C1 segment of cervical spinal cord (tissue), 14 donors: ENCODE data around the gene LMBR1.
"Not testable (repeated sequence)": the region's sequence is repeated elsewhere in the genome, so short reads cannot be mapped to it uniquely, and the experiment has no call there.

ENCODE experiments used
- DNase-seq, 14 donors: peaks; one replicate each; lab custom pipeline; 2025; lab: John Stamatoyannopoulos, UW

LMBR1 gene

DNA sequence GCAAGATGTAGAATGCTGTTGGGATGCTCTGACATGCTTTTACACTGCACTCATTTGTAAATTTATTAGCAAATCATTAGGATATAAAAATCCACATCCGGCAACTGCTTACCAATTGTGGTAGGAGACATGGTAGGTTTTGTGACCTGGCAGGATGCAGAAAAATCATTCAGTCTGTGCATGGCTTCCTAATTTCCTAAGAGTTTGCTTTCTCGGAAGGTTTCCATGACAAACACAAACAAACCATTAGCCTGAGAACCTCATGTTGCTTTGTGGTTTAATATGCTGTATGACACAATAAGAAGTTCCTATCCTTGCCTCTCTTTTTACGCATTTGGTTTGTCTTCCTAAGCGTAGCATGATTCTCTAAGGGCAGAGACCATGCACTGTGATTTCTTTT, 14.7 kb upstream of the LMBR1 start:
- DNase-seq: no peak

DNA sequence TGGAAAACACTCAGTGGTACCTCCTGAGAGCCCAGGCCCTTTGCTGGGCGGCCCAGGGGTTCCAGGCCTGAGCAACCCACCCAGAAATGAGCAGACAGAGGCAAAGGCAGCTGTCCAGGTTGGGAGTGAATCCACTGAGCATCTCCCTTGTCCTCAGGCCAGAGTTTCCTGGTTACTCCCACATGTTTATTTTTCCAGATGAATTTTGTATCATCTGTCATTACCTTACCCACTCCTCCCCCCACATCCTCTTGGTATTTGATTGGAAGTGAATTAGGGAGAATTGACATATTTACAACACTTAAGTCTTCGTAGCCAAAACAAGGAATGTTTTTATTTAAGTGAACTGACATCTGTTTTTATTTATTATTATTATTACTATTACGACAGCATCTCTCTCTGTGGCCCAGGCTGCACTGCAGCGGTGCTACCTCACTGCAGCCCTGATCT, 13.2 kb upstream of the LMBR1 start:
- DNase-seq: no peak

DNA sequence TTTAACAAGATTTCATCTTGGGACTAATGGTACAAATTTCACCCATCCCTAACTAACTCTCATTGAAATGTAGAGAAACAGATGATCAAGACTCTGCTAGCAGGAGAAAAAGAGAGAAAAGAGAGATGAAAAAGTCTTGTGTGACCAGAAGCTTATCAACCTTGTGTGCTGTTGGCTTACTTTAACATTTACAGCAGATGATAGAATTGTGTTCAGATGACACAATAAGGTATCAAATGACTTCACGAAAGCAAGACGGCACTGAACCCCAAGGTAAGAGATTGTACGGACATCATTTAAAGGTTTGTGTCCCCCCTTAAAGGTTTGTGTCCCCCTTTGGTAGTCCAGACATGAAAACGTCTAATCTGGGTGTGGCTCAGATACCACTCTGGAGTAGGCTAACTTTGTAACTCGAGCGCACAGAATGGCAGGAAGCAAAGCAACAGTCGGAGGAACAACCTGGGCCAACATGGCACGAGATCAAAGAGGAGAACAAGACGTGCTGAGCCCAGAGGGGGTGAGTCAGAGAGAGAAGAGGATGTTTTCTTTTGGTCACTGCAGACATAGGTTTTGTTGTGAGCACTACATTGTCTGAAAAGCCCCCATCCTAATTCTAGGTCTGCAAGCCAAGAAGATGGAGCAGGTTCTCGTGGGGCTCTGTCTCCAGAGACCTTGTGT, 10.4 kb upstream of the LMBR1 start:
- no peak for DNase-seq

DNA sequence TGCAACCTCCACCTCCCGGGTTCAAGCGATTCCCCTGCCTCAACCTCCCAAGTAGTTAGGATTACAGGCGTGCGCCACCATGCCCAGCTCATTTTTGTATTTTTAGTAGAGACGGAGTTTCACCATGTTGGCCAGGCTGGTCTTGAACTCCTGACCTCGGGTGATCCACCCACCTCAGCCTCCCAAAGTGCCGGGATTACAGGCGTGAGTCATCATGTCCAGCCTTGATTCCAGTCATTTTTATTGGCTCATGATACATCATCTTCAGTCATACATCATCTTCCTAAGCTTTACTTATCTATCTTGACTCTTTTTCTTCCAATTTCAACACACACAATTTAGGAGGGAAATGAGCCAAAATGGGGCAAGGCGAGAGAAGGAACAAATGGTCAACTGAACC, 7.1 kb upstream of the LMBR1 start:
- not testable (repeated sequence) for DNase-seq

DNA sequence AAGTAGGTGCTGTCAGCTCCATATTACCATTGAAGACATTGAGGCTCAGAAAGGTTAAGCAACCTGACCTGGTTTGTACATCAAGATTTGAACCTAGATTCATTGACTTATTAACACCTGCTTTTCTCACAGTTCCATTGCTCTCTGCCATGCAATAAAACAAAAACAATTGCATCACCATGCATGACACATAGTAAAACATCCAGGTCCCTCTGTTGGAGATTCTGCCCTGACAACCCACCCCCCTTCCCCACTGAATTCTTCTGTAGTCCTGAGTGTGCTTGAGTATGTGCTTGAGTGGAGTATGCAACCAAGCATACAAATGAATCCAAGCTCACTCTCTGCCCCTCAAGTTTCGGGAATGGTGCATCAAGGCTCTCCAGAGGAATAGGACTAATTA, 6.0 kb upstream of the LMBR1 start:
- no peak for DNase-seq

DNA sequence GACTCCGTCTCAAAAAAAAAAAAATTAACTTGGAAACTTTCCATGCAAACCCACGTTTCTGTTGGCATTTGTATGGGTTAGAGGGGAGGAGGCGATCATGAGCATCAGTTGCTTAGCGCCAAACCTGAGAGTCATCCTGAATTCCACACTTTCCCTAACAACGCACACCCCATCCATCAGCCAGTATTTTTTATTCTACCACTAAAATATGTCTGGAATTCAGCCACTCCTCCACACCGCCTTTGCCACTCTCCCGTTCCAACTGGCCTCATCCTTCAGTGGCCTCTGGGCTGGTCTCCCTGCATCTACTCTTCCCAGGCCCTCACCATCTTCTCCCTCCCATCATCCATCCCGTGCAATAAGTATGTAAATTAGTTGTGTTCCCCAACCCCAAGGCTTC, 4.7 kb upstream of the LMBR1 start:
- no peak for DNase-seq

DNA sequence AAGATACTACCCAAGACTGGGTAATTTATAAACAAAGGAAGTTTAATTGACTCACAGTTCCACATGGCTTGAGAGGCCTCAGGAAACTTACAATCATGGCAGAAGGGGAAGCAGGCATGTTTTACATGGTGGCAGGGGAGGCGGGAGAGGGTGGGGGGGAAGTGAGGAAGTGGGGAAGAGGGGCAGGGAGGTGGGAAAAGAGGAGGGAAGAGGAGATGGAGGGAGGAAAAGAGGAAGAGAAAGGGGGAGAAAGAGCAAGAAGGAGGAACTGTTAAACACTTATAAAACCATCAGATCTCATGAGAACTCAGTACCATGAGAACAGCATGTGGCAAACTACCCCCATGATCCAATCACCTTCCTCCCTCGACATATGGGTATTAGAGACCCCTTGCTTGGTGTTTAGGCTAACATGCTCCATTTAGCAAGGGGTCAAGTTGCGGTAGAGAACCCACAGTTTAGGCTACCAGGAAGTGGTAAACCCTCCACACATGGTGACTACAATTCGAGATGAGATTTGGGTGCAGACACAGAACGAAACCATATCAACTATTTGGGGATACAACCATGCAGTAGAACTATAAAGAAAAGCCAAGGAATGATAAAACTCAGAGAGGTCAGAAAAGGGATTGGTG, 3.5 kb upstream of the LMBR1 start:
- no peak for DNase-seq

DNA sequence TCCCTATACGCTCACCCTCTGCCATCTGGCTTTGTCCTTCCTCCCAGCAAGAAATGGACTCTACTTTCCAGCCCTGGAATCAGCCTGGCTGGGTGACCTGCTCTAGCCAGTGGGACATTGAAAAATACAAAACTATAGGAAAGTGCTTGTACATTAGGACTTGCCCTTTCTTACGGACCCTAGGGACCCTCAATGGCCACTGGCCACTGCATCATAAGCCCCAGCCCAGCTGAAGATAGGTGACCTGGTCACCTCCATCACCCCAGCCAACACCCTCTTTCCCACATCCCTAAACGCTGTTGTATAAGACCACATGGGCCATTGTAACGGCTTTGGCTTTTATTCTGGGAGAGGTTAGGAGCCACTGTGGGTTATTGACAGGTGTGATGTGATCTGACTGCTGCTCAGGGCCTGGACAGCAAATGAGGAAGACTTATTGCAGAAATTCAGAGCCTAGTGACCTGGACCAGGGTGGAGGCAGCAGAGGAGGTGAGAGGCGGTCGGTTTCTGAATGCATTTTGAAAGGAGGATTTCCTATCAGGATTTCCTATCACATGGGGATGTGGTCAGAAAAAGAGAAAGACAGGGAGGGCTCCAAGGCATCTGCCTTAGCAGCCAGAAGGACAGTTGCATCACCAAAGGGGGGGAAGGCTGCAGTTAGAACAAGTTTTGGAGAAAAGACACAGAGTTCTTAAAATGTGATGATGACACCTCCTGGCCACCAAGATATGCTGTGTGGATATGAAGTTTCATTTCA, 2.2 kb upstream of the LMBR1 start:
- no peak for DNase-seq

DNA sequence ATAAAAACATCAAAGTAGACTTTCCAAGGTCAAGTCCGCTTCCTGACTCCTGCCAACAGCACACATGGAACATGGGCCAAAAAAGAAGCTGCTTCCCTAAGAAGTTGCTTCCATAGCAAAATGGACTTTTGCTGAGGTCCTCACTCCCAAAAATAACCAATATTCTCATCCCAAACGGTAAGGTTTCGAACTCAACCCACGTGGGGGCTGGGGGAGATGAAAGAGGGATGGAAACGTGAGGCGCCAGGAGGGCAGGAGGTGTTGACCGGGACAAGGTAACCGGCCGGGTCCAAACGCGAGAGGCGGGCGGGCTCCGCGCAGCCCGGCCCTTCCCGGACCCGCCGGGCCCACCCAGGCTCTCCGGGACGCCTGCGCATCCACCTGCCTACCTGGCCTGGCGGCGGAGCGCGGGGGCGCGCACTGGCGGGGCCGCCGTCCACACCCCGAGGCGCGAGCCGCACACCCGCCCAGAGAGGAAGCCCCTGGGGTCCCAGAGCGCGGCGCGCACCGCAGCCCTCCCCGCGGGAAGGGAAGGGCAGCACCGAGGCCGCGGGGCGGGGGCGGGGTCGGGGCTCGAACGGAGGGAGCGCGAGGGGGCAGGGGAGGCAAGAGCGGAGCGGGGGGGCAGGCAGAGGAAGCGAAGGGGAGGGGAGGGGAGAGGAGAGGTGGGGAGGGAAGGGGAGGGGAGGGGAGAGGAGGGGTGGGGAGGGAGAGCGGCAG, 742 bp downstream of the LMBR1 start:
- peak in 6 of 14 donors; percentile 27 to 49 (median 39) for DNase-seq

DNA sequence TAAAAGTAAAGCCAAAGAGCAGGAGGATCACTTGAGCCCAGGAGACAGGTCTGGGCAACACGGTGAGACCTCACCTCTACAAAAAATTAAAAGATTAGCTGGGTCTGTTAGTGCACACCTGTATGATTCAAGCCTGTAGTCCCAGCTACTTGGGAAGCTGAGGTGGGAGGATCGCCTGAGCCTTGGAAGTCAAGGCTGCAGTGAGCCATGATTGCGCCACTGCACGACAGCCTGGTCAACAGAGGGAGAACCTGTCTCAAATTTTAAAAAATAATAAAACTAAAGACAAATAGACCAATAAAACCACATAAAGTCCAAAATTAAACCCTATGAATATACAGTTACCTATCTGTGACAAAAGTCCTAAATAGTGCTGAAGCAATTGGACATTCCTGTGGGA, 3.2 kb downstream of the LMBR1 start:
- DNase-seq: no peak

DNA sequence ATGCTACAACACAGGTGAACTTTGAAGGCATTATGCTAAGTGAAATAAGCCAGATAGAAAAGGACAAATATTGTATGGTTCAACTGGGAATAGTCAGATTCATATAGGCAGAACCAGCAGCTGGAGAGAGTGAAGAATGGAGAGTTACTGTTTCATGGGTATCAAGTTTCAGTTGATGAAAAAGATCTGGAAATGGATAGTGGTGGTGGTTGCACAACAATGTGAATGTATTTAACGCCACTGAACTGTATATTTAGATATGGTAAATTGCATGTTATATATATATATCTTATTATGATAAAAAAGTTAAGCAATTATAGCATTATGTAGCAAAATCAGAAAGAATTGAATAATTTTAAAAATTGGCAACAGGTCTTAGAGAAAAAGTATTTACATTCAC, 3.9 kb downstream of the LMBR1 start:
- DNase-seq: no peak

DNA sequence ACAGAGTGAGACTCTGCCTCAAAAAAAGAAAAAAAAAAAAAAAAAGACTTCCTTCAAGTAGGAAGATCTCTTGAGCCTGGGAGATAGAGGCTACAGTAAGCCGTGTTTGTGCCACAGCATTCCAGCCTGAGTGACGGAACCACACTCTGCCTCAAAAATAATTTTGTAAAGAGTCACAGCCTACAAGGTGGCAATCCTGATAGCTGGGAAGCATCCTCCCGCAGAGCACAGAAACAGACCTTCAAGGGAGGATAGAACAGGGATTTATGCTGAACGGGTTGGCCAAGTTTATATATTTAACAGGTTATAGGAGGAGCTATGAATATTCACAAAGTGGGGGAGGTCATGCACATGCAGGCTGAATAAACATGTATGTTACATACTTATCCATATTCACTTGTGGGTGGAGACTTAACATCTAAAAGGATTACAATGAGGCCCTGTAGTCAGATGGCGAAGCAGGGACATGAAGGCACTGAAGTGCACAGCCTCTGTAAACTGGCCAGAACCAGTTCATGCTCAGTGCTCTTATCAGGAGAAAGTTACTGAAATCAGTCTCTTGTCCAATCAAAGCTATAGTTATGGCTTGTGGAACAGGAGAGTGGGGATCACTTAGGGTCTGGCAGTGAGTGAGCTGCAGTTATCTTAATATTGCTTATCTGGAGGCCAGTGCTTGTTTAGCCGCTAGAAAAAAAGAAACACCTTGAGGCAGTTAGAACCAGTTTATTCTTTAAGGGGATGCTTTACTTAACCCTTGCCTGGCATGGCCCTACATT, 6.8 kb downstream of the LMBR1 start:
- no peak for DNase-seq

DNA sequence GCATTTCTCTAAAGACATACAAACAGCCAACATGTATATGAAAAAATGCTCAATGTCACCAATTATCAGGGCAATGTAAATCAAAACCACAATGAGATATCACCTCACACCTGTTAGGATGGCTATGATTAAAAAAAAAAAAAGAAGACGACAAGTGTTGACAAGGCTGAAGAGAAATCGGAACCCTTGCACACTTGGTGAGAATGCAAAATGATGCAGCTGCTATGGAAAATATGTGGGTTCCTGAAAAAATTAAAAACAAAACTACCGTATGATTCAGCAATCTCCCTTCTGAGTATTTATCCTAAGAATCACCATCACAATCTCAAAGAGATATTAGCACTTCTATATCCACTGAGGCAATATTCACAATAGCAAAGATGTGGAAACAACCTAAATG, 11.3 kb downstream of the LMBR1 start:
- no peak for DNase-seq

DNA sequence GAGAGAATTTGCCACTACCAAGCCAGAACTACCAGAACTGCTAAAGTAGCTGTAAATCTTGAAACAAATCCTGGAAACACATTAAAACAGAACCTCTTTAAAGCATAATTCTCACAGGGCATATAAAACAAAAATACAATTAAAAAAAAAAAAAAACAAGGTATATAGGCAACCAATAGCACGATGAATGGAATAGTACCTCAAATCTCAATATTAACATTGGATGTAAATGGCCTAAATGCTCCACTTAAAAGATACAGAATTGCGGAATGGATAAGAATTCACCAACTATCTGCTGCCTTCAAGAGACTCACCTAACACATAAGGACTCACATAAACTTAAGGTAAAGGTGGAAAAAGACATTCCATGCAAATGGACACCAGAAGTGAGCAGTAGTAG, 17.2 kb downstream of the LMBR1 start:
- no peak for DNase-seq

DNA sequence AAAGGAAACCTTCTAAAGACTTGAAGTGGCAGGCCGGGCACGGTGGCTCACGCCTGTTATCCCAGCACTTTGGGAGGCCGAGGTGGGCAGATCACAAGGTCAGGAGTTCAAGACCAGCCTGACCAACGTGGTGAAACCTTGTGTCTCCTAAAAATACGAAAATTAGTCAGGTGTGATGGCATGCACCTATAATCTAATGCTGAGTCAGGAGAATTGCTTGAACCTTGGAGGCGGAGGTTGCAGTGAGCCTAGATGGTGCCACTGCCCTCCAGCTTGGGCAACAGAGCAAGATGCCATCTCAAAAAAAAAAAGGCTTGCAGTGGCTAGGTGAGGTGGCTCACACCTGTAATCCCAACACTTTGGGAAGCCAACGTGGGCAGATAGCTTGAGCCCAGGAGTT, 24.6 kb downstream of the LMBR1 start:
- not testable (repeated sequence) for DNase-seq

DNA sequence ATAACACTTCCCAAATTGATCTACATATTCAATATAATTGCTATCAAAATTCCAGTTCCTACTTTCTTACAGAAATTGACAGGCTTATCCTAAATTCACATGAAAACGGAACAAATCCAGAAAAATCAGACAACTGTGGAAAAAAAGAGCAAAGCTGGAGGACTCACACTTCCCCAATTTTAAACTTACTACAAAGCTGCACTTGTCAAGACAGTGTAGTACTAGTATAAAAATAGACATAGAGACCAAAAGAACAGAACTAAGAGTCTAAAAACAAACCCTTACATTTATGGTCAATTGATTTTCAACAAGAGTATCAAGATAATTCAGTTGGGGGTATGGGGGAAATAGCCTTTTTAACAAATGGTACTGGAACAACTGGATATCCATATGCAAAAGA, 27.5 kb downstream of the LMBR1 start:
- no peak for DNase-seq

DNA sequence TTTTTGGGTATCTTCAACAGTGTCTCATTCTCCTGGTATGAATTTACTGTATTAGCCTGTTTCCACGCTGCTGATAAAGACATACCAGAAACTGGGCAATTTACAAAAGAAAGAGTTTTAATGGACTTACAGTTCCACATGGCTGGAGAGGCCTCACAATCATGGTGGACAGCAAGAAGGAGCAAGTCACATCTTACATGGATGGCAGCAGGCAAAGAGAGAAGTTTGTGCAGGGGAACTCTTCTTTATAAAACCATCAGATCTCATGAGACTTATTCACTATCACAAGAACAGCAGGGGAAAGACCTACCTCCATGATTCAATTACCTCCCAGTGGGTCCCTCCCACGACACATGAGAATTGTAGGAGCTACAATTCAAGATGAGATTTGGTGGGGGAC, 31.0 kb downstream of the LMBR1 start:
- DNase-seq: not testable (repeated sequence)

DNA sequence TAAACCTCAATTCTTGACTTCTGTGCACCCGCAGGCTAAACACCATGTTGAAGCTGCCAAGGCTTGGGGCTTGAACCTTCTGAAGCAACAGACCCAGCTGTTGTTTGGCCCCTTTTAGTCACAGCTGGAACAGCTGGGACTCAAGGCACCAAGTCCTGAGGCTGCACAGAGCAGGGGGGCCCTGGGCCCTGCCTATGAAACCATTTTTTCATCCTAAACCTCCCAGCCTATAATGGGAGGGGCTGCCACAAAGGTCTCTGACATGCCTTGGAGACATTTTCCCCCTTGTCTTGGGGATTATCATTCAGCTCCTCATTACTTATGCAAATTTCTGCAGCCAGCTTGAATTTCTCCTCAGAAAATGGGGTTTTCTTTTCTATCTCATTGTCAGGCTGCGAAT, 31.8 kb downstream of the LMBR1 start:
- DNase-seq: no peak

DNA sequence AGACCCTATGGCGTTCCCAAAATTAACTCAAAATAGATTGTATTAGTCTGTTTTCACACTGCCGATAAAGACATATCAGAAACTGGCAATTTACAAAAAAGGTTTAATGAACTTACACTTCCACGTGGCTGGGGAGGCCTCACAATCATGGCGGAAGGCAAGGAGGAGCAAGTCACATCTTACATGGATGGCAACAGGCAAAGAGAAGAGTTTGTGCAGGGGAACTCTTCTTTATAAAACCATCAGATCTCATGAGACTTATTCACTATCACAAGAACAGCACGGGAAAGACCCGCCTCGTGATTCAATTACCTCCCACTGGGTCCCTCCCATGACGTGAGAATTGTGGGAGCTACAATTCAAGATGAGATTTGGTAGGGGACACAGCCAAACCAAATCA, 32.9 kb downstream of the LMBR1 start:
- DNase-seq: not testable (repeated sequence)

DNA sequence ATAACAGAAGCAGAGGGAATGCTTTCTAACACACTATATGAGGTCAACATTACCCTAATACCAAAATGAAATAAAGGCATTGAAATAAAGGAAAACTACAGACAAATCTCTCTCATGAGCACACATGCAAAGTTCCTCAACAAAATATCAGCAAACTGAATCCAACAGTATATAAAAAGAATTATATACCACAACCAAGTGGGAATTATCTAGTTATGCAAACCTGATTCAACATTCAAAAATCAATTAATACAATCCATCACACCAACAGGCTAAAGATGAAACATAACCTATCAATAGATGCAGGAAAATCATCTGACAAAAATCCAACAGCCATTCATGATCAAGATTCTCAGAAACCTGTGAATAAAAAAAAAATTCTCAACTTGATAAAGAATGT, 34.5 kb downstream of the LMBR1 start:
- DNase-seq: no peak

DNA sequence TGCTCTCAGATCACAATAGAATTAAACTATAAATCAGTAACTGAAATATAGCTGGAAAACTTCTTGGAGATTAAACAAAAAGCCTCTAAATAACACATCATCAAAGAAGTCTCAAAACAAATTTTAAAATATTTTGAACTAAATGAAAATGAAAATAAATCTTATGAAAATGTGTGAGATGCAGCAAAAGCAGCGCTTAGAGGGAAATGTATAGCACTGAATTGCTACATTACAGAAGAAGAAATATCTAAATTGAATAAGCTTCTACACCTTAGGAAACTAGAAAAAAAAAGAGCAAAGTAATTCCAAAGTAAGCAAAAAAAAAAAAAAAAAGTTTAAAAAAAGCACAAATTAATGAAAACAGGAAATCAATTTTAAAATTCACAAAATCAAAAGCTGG, 35.2 kb downstream of the LMBR1 start:
- DNase-seq: no peak
